ENCODE data around the gene ZNF423. TPM values are rescaled to one million over a fixed set of nuclear protein-coding genes. Genes with fewer than 3 reads are reported as not detected.

ZNF423 gene
- total and polyA plus RNA-seq, 9 of the 15 experiments (the other 6 are each of a cell fraction or from before 2014, with no cell fraction given) = not detected

- TF ChIP-seq NBN (IDR thresholded peaks at IDR 0.05; ENCODE audit: low read depth) = no peak
- TF ChIP-seq STAG1 (CRISPR knock-in tag; IDR thresholded peaks at IDR 0.05; ENCODE audit: borderline replicate concordance) = no peak
- TF ChIP-seq CBX5 (IDR thresholded peaks at IDR 0.05; ENCODE audit: borderline replicate concordance, low read depth) = no peak
- no peak for TF ChIP-seq CEBPB (tag; IDR thresholded peaks at IDR 0.05)
- TF ChIP-seq PRDM10 (IDR thresholded peaks at IDR 0.05; ENCODE audit: partially characterized antibody) = no peak
- peak; percentile 52 for TF ChIP-seq SMAD4 (CRISPR knock-in tag; conservative IDR thresholded peaks at IDR 0.05)
- TF ChIP-seq ZNF583 (CRISPR knock-in tag; IDR thresholded peaks at IDR 0.05) = peak; percentile 59; the same call in 1 of the 2 replicates
- TF ChIP-seq CXXC5 (CRISPR knock-in tag; IDR thresholded peaks at IDR 0.05) = peak; percentile 80
- peak; percentile 42; the same call in 1 of the 2 replicates for TF ChIP-seq MGA (IDR thresholded peaks at IDR 0.05)
- TF ChIP-seq NR4A1 (CRISPR knock-in tag; IDR thresholded peaks at IDR 0.05) = no peak
- peak; percentile 77 for TF ChIP-seq NR4A1 (tag; IDR thresholded peaks at IDR 0.05)
- no peak for TF ChIP-seq ZNF12 (CRISPR knock-in tag; IDR thresholded peaks at IDR 0.05)
- TF ChIP-seq NCOA2 (IDR thresholded peaks at IDR 0.05; ENCODE audit: partially characterized antibody in 2 of 2) = no peak
- TF ChIP-seq MEF2D (tag; conservative IDR thresholded peaks at IDR 0.05; ENCODE audit: low read depth) = 0 out of 2 replicates have a peak, but pooled peaks have one; percentile 43
These were observed 235.6 kb downstream of the ZNF423 start (continued) for GRCh38 chr16:49620158-49620868.
